B cell (primary cell): ENCODE results near the gene THRB.

ENCODE experiments used
- EZH2 ChIP-seq: IDR thresholded peaks from 2 replicates; pipeline ENCODE4 v1.6.1; 2012; ENCODE audit warnings: borderline replicate concordance, low read depth, mild to moderate bottlenecking, moderate library complexity, low read length; ENCODE audit not compliant: insufficient read depth, poor library complexity, severe bottlenecking
- TF ChIP-seq, protein P1 (sequence below): fragments of 200-600 bp; IDR thresholded peaks from one replicate; pipeline ENCODE4 v1.8.0; 2022; ENCODE audit warnings: antibody characterized with exemption, mild to moderate bottlenecking

DNA sequence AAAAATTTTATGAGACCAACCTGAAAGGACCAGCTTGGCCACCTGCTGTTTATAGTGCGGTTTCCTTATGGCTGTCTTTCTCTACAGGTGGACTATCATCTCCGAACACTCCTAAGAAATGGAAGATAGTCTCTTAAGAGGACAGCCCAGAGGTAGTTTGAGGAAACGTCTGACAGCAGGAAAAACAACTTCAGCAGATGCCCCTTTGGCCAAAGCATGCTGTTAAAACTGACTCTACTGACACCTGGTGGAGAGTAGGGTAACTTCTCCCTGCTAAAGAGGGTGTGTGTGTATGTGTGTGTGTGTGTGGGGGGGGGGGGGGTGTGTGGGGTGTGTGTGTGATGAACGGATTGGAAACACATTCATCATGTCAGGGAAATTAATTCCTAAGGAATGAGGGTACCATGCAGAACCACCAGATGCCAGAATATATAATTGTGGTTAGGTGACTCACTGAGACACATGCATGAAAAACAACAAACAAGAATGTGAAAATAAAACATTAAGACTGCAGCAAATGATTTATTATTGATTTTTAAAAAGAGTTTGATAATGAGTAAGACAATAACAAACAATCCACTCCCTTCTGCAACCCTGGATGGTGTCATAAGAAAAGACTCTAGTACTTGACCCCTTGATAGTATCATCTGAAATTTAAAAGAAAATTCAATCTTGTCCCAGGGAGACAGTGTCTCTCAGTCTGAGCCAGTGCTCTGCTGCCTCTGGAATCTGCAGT is 256.5 kb downstream of the THRB start:
- TF ChIP-seq, protein P1, sequence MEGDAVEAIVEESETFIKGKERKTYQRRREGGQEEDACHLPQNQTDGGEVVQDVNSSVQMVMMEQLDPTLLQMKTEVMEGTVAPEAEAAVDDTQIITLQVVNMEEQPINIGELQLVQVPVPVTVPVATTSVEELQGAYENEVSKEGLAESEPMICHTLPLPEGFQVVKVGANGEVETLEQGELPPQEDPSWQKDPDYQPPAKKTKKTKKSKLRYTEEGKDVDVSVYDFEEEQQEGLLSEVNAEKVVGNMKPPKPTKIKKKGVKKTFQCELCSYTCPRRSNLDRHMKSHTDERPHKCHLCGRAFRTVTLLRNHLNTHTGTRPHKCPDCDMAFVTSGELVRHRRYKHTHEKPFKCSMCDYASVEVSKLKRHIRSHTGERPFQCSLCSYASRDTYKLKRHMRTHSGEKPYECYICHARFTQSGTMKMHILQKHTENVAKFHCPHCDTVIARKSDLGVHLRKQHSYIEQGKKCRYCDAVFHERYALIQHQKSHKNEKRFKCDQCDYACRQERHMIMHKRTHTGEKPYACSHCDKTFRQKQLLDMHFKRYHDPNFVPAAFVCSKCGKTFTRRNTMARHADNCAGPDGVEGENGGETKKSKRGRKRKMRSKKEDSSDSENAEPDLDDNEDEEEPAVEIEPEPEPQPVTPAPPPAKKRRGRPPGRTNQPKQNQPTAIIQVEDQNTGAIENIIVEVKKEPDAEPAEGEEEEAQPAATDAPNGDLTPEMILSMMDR = peak; percentile 59
- TF ChIP-seq EZH2 = no peak
